Measurements from ENCODE around the gene ALG8.
"Not testable (repeated sequence)": the region's sequence is repeated elsewhere in the genome, so short reads cannot be mapped to it uniquely, and the experiment has no call there.

Gene ALG8

GRCh38 chr11:78139422-78140391, at the start of gene ALG8:
Gene ALG8, minus strand, starts transcription at chr11:78139626. Its CDS starts 38 bp downstream, at chr11:78139588.
- DNase-seq: peak; percentile 97

- DNase-seq: peak; percentile 93
Measured at GRCh38 chr11:78188286-78189173, 49.1 kb upstream of the ALG8 start, which contains the start of the genes KCTD21 and USP35. Gene KCTD21, minus strand, starts transcription at chr11:78188626. Its CDS starts 14,072 bp downstream, at chr11:78174554. Gene USP35, plus strand, starts transcription at chr11:78188919. Its CDS starts 7,327 bp downstream, at chr11:78196246.

GRCh38 chr11:78187366-78188285, 48.2 kb upstream of the ALG8 start:
- DNase-seq: peak; percentile 88

- no peak for DNase-seq
Measured at GRCh38 chr11:78181185-78181584, 41.8 kb upstream of the ALG8 start.

GRCh38 chr11:78180751-78181150, 41.3 kb upstream of the ALG8 start:
- DNase-seq: no peak

GRCh38 chr11:78179459-78180071, 40.1 kb upstream of the ALG8 start:
- DNase-seq: no peak

GRCh38 chr11:78177216-78177615, 37.8 kb upstream of the ALG8 start:
- DNase-seq: no peak

GRCh38 chr11:78176605-78177141, 37.2 kb upstream of the ALG8 start:
- DNase-seq: no peak

GRCh38 chr11:78175862-78176261, 36.4 kb upstream of the ALG8 start:
- DNase-seq: not testable (repeated sequence)

- no peak for DNase-seq
Measured at GRCh38 chr11:78171951-78172350, 32.5 kb upstream of the ALG8 start.

GRCh38 chr11:78170874-78171549, 31.6 kb upstream of the ALG8 start:
- no peak for DNase-seq

- no peak for DNase-seq
Measured at GRCh38 chr11:78170413-78170812, 31.0 kb upstream of the ALG8 start.

- no peak for DNase-seq
Measured at GRCh38 chr11:78168539-78169477, 29.4 kb upstream of the ALG8 start.

- DNase-seq: no peak
Measured at GRCh38 chr11:78166855-78167469, 27.5 kb upstream of the ALG8 start.

GRCh38 chr11:78164471-78164870, 25.0 kb upstream of the ALG8 start:
- no peak for DNase-seq

GRCh38 chr11:78163828-78164227, 24.4 kb upstream of the ALG8 start:
- no peak for DNase-seq

- DNase-seq: no peak
Measured at GRCh38 chr11:78161962-78162371, 22.5 kb upstream of the ALG8 start.

- no peak for DNase-seq
Measured at GRCh38 chr11:78161346-78161745, 21.9 kb upstream of the ALG8 start.

GRCh38 chr11:78160557-78160956, 21.1 kb upstream of the ALG8 start:
- no peak for DNase-seq

Measured in stimulated activated CD4-positive, alpha-beta T cell treated with anti-CD3 and anti-CD28 coated beads, Interleukin-1b, Interleukin-23, amount 100 ng/mL, for 48 hours (primary cell).